NCI-H526 (cell line): ENCODE results near the gene ZNF398.

Source experiments
- DNase-seq, 2 experiments: peaks; one replicate each; lab custom pipeline; 2025; lab: John Stamatoyannopoulos, UW

Gene ZNF398

GRCh38 chr7:149150981-149151380 is 3.7 kb downstream of the ZNF398 start:
- no peak for DNase-seq

DNA sequence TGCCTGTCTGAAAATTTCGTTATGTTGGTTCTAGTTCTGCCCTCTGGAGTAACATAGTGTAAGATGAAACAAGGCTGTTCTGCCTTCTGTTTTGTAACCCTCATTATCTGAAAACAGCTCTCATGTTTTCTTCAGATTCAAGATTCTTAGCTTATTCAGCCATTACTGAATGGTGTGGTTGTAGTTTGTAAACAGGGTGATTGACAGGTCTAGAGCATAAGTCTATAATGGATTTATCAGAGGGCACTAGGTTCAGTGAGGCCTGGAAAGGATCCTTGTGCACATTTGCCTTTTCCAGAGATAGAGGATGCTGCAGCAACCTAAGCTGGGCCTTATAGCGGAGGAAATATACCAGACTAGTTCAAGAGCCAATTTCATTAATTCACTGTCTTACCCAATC is 6.1 kb downstream of the ZNF398 start:
- no peak for DNase-seq

DNA sequence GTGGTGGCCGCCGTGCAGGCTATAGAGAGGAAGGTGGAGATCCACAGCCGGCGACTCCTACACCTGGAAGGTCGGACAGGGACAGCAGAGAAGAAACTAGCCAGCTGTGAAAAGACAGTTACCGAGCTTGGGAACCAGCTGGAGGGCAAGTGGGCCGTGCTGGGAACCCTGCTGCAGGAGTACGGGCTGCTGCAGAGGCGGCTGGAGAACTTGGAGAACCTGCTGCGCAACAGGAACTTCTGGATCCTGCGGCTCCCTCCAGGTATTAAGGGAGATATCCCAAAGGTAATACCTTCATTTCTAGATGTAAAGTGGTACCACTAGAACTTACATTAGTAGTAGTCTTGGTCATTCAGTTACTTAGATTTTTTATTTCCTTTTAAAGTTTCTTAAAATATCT is 6.8 kb downstream of the ZNF398 start:
- no peak for DNase-seq

- DNase-seq, result no peak
Observed at GRCh38 chr7:149156898-149157297, 9.6 kb downstream of the ZNF398 start.

- no peak for DNase-seq
Observed at GRCh38 chr7:149161241-149161848, 14.1 kb downstream of the ZNF398 start.

GRCh38 chr7:149166142-149166541 is 18.9 kb downstream of the ZNF398 start:
- no peak for DNase-seq

GRCh38 chr7:149166630-149167352 is 19.5 kb downstream of the ZNF398 start:
- no peak for DNase-seq

DNA sequence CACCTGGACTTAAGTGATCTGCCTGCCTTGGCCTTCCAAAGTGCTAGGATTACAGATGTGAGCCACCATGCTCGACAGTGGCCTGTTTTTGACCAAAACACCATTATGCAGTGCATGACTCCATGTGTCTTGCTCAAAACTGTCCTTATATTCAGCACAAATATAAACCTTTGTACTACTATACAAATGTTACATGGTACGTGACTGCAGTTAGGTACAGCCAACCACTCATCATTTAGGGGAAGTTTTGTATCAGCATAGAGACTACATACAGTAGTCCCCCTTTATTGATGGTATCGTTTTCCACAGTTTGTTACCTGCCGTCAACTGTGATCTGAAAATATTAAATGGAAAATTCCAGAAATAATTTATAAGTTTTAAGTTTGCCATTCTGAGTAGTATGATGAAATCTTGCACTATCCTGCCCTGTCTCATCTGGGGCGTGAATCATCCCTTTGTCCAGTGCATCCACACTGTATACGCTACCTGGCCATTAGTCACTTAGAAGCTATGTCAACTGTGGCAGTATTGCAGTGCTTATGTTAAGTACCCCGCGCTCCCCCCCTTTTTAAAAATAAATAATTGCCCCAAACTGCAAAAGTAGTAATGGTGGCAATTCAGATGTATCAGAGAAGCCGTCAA is 24.8 kb downstream of the ZNF398 start:
- DNase-seq, result no peak

DNA sequence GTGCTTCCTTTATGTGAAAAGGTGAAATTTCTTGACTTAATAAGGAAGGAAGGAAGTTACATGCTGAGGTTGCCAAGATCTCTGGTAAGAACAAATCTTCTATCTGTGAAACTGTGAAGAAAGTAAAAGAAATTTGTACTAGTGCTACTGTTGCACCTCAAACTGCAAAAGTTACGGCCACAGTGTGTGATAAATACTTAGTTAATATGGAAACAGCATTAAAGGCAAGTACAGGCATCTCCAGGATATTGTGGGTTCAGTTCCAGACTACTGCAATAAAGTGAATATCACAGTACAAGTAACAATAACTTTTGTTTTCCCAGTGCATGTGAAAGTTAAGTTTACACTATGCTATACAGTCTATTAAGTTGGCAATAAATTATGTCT is 25.3 kb downstream of the ZNF398 start:
- DNase-seq, result no peak

GRCh38 chr7:149175150-149175549 is 27.9 kb downstream of the ZNF398 start:
- no peak for DNase-seq

GRCh38 chr7:149179241-149179640 is 32.0 kb downstream of the ZNF398 start:
- no peak for DNase-seq

DNA sequence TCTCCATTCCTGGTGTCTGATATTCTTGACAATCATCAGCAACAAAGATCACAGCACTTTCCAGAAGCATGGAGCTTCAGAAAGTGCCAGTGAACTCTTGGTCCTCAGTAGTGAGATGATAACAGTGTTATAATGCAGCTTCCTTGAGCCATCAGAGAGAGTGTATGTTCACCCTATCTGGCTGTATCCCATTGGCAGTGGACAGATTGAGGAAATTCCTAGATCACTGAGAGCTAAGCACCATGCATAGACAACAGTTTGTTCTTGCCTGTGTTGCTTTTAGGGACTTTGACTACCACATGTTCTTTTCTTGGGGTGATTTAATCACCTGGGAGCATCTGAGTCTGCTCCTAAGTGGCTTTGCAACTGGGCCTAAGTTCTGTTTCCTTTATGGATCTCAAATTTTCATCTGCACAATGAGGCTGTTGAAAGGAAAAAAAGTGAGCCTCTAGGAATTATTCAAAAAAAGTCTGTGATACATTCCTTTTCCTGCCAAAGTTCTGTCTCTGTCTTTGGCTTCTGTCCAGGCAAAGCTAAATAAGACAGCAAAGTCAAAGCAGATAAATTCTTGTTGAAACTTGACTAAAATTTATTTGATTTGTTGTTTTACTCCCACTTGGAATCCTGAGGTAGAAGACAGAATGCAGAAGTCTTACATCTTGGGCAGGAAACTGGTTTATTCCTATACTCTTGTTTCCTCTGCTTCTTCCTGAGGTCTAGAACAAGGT is 33.6 kb downstream of the ZNF398 start:
- no peak for DNase-seq

GRCh38 chr7:149181450-149181790 is 34.2 kb downstream of the ZNF398 start:
- no peak for DNase-seq

DNA sequence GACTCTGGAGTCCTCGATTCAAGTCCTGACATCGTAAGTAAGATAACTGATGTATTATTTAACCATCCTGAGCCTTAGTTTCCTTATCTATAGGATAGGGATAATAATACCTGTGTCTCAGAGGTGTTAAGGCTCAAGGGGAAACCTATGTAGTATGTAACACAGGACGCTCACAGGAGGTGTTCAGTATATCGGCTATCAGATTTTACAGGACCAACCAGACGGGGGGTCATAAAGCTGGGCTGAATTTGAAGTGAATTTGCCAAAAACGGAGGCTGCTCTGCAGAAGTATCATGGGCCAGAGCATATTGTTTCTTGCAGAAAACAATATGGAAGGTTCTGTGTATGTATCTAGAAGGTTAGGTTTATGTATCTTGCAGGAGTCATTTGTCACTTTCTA is 37.0 kb downstream of the ZNF398 start:
- no peak for DNase-seq

GRCh38 chr7:149188213-149188612 is 41.0 kb downstream of the ZNF398 start:
- DNase-seq, result no peak

- DNase-seq, result no peak
Observed at GRCh38 chr7:149188637-149189259, 41.5 kb downstream of the ZNF398 start.

DNA sequence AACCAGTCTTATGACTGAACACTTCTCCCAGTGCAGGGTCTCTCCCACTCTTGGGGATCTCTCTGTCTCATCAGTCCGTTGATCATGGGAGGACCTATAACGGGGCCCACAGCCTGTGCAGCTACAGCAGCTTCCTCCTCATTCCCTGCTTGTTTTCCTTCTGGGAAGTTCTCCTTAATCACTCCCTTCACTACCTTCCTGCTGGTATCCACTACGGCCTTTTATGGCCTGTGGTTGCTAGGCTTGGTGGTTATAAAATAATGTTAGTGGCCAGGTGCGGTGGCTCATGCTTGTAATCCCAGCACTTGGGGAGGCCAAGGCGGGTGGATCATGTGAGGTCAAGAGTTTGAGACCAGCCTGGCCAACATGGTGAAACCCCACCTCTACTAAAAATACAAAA is 44.6 kb downstream of the ZNF398 start:
- no peak for DNase-seq

DNA sequence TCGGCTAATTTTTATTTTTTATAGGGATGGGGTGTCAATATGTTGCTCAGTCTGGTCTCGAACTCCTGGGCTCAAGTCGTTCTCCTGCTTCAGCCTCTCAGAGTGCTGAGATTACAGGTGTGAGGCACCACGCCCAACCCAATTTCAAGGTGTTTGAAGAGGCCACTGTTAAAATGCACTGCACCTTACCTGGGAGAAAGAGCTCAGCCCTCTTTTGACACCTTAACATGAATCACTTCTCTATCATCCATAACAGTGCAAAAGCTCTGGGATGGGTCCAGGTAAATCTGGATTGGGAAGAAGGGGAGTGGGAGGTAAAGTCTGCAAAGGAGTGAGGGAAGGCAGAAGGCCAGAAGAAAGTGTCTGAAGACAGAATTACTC is 47.5 kb downstream of the ZNF398 start:
- no peak for DNase-seq

DNA sequence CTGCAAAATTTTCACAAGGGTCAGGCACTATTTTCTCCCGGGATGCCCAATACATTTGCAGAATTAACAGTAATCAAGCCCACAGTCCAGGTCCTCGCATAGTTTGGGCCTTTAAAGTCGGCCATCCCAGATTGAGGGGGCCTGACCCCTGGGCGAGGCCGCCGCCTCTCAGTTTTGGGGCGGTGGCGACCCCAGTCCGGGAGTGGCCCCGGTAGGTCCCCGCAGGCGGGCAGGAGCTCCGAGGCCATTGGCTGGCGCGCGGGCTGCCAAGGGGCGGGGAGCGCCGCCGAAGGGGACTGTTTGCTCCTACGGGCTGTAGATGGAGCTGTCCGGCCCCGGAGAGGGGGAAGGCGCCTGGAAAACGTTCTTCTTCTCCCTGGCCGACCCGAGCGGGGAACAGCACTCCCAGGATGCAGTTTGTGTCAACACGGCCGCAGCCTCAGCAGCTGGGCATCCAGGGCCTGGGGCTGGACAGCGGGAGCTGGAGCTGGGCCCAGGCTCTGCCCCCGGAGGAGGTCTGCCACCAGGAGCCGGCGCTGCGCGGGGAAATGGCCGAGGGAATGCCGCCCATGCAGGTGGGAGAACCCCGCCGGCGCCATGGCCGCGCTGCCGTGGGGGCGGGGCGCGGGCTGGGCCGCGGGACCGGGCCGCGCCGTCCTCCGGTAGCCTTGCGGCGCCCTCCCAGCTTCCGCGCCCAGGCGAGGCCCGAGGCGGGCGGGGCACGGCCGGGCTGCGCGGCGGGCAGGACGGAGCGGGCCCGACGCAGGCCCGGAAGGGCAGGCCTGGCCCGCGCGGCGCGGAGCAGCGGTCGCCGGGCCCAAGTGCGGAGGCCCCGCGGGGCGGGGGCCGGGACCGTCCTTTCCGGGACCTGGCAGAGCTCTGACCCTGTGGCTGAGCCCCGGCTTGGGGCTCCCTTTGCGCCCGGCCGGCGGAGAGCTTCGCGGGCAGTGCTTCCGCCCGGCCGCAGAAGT is 48.2 kb downstream of the ZNF398 start, which contains the start of gene ZNF282:
ZNF282 (plus strand) TSS at position 367 of the 971 bp plus-strand sequence; CDS start at position 411, 44 bp downstream.
- DNase-seq, result peak; percentile 82 to 97

- DNase-seq, result peak in 1 of 2 experiments; percentile 53
Observed at GRCh38 chr7:149196151-149196704, 49.0 kb downstream of the ZNF398 start.

DNA sequence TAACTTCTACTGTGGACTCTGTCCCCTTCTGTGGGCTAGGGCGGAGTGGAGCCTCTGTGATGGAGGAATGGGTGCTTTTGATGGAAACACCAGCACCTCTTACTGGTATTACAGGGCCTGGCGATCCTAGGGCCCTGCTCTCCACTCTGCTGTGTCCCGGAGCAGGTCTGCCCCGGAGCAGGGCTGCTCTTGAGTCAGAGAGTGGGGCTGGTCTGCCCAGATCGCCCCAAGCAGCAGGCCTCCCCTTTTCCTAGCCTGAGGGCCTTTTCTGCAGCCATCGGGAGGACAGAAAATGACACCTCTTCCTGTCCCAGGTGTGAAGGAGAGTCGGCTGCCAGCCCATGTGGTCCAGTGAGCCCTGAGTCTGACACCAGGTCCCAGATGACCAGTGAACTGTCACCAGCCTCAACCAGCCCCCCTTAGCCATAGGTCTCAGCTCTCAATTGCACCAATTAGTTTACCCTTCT is 49.5 kb downstream of the ZNF398 start:
- peak in 1 of 2 experiments; percentile 53 for DNase-seq
